T follicular helper cell (primary cell): ENCODE results near the gene PGLYRP4.
"Not testable (repeated sequence)": the region's sequence is repeated elsewhere in the genome, so short reads cannot be mapped to it uniquely, and the experiment has no call there.

Experiments used
- DNase-seq: peaks from one replicate; pipeline ENCODE4 v3.0.0-alpha.2; 2020; ENCODE audit warnings: low read depth

PGLYRP4 gene

GRCh38 chr1:153337980-153338853, 10.4 kb downstream of the PGLYRP4 start:
- no peak for DNase-seq

DNA sequence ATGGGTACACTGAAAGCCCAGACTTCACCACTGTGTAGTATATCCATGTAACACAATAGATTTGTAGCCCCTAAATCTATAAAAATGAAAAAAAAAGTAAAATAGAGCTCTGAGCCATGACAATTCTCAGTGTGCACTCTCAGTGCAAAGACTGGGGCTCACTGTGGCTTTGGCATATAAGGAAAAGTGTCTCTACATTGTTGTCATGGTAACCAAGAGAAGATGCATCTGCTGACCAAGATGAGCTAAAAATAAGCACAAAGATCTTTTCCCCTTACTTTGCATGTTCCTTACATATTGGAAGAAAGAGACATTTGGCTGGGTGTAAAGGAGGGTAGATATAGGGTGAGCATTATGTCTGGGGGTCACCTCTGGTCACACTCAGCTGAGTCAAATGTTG, 12.0 kb downstream of the PGLYRP4 start:
- DNase-seq, result no peak

- no peak for DNase-seq
Measured at GRCh38 chr1:153333902-153334301, 14.7 kb downstream of the PGLYRP4 start.

DNA sequence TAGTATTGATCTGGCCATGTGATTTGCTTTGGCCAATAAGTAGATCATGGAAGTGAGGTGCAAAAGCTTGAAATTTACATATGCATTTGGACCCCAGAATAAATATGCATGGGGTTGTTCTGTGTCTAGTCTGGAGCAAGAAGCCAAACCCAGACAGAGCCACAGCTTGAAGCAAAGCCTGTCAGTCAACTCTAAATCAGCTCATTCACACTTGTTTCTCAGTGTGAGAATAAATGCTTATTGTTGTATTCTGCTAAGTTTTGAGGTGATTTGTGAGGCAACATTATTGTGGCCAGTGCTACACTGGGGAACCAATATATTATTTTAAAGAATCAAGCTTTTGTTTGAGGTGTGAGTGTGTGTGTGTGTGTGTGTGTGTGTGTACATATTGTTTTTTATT, 23.7 kb downstream of the PGLYRP4 start:
- no peak for DNase-seq

GRCh38 chr1:153322568-153322967, 26.1 kb downstream of the PGLYRP4 start:
- DNase-seq, result no peak

GRCh38 chr1:153318145-153318544, 30.5 kb downstream of the PGLYRP4 start:
- DNase-seq, result not testable (repeated sequence)

DNA sequence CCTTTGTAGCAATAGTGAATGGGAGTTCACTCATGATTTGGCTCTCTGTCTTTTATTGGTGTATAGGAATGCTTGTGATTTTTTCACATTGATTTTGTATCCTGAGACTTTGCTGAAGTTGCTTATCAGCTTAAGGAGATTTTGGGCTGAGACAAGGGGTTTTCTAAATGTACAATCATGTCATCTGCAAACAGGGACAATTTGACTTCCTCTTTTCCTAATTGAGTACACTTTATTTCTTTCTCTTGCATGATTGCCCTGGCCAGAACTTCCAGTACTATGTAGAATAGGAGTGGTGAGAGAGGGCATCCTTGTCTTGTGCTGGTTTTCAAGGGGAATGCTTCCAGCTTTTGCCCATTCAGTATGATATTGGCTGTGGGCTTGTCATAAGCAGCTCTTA, 32.6 kb downstream of the PGLYRP4 start:
- not testable (repeated sequence) for DNase-seq

DNA sequence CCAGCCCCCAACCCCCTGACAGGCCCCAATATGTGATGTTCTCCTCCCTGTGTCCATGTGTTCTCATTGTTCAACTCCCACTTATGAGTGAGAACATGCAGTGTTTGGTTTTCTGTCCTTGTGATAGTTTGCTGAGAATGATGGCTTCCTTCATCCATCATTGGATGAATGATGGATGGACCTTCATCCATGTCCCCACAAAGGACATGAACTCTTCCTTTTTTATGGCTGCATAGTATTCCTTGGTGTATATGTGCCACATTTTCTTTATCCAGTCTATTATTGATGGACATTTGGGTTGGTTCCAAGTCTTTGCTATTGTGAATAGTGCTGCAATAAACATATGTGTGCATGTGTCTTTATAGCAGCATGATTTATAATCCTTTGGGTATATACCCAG, 34.3 kb downstream of the PGLYRP4 start:
- not testable (repeated sequence) for DNase-seq

GRCh38 chr1:153313288-153313687, 35.4 kb downstream of the PGLYRP4 start:
- no peak for DNase-seq

DNA sequence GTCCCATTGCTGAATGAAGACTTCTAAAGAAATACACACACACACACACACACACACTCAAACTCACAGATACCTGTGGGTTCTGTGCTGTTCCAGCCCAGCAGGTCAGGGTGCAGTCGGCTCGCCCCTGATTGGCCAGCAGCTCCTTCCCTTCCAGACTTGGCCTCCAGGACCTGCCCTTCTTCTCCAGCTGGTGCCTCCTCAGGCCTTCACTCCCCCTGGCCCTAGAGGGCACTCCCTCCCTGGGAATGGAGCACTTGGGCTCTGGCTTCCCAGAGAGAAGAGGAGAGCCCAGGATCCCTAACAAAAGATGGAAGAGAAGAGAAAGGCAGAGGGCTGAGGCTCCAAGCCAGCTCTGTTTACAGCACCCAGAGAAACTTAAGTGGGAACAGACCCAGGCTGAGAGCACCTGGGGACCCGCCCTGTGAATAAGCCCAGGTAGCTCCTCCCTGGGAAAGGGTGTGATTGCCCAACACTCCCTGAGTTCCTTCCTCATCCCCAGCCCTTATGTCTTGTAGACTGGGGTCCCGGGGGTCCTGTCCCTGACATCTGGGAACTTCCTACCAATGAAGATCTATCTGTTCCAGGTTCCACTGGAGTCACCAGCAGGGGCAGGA, 36.0 kb downstream of the PGLYRP4 start, which contains the start of gene PGLYRP3:
TSS of gene PGLYRP3 (minus strand) at position 383 of the 617 bp plus-strand sequence. CDS start 2,287 bp downstream, outside the sequence.
- no peak for DNase-seq

GRCh38 chr1:153310526-153310925, 38.1 kb downstream of the PGLYRP4 start:
- no peak for DNase-seq

DNA sequence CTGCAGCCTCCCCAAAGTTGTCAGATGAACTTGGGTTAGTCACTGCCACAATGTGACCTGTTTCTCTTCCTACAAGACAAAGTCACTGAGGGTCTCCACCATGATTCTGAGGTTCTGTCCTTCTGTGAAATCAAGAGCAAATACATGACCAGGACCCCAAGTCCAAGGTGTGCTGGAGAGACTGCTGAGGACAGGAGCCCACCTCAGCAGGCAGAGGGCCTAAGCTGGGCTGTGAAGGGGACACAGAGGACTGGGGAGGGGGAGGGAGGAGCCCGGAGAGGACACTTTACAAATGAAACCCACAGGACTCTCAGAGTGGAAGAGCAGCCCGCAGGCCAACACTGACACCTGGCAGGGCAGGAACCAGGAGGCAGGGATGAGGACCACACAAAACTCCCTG, 39.2 kb downstream of the PGLYRP4 start:
- no peak for DNase-seq

GRCh38 chr1:153308540-153308939, 40.1 kb downstream of the PGLYRP4 start:
- no peak for DNase-seq

DNA sequence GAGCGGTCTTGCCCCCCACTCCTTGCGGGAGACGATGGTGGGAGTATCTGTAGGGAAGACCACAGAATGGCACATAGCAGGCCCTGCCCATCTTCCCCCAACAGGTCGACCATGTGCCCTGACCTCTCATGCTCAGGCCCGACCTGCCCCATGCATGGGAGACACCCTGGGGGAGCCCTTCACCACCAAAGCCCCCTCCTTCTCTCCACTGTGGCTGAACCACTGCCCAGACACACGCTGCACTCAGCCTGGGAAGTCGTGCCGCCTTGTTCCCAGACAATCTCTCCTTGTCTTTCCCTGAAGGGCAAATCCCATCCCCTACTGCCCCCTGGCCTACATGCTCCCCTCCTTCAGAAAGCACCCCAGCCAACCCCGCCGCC, 41.4 kb downstream of the PGLYRP4 start:
- no peak for DNase-seq

DNA sequence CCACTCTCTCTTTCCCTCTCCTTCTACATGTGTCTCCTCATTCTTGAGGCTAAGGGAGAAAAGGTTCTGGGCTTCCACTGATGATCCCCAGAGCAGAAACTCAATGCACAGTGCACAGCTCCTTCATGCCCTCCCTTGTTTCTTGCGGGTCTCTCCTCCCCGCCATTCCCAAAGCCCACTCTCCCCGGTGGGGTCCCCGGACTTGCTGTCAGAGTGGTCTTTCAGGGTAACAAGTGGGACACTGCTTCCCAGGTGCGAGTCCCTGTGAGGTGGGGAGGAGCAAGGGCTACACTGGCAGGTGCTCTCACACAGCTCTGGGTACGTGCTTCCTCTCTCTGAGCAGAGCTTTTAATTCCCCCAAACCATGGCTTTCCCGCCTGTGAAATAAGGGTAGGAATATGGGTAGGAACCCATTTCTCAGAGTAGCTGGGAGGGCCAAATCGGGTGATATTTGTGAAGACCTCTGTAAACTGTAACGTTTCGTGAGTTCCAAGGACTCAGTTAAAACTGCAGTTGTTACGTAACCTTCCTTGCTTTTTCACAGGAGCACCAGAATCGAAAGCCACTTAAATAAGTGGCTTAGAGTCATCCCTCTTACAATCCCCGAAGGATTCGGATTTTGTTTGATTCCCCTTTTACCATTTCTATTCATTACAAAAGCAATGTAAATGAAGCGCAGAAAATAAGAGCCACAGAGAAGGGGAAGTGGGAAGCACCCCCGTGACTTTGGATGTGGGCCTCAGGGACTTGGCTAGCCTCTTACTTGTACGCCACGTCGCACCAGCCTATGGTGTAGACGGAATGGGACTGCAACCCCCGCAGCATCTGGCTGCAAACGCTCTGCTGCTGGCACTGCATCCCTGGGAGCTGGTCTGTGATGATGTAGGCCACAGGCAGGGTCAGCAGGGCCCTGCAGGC, 42.1 kb downstream of the PGLYRP4 start:
- no peak for DNase-seq

- no peak for DNase-seq
Measured at GRCh38 chr1:153305682-153306081, 43.0 kb downstream of the PGLYRP4 start.

- no peak for DNase-seq
Measured at GRCh38 chr1:153302308-153302707, 46.3 kb downstream of the PGLYRP4 start.

- DNase-seq, result no peak
Measured at GRCh38 chr1:153293851-153294250, 54.8 kb downstream of the PGLYRP4 start.

DNA sequence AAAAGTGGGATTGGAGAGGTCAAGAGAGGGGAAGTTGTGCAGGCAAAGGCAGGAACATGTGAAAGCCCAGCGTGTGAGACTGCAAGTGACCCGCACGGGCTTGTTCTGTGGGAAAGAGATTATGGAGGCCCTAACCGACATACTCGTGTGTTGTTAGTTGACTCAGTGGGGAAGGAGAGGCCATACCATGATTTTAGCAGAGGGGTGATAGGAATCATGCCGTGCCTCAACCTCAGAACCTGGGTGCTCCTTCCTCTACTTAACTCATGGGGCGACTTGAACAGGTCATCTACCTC, 55.2 kb downstream of the PGLYRP4 start:
- DNase-seq, result no peak

- no peak for DNase-seq
Measured at GRCh38 chr1:153292740-153293479, 55.7 kb downstream of the PGLYRP4 start.

DNA sequence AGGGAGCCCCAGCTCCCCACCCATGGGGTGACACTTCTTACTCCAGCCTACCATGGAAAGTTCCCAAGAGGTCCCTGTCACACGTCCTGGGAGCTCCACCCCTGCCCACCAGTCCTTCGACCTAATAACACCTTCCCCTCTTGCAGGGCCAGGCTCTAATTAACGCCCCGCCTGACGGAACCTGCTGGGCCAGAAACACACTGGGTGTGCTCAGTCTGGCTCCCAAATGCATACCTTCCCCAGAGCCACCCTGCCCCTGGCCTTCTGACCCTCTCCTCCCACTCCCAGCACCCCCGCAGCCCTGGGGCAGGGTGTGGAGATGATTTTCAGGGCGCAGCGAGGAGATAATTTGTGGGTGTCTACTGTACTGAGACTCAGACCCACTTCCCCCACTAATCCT, 56.5 kb downstream of the PGLYRP4 start:
- DNase-seq, result no peak

GRCh38 chr1:153291514-153291913, 57.1 kb downstream of the PGLYRP4 start:
- no peak for DNase-seq
